Astrocyte (in vitro differentiated cells and primary cell): ENCODE measurements around the gene ROR1. TPM values are rescaled to one million over a fixed set of nuclear protein-coding genes. Genes with fewer than 3 reads are reported as not detected.

Experiments
- DNase-seq: peaks from one replicate; pipeline ENCODE4 v3.0.0-alpha.2; 2010; ENCODE audit warnings: low read depth
- FAIRE-seq: peaks from 2 replicates; lab custom pipeline; 2011; peaks lifted over from hg19 to GRCh38; lab: Jason Lieb, UNC
- H2AFZ ChIP-seq: 2 replicates; pipeline ENCODE4 v1.6.0; 2012; ENCODE audit warnings: low read depth, low read length, inconsistent platforms
- H3K27ac ChIP-seq: 2 replicates; pipeline ENCODE4 v1.5.1; 2011; ENCODE audit warnings: low read depth, low read length, inconsistent platforms
- H3K27me3 ChIP-seq: 2 replicates; pipeline ENCODE4 v1.6.0; 2011; ENCODE audit warnings: low read length, inconsistent platforms; ENCODE audit not compliant: insufficient read depth
- H3K36me3 ChIP-seq: 2 replicates; pipeline ENCODE4 v1.5.1; 2011; ENCODE audit warnings: low read length, inconsistent platforms; ENCODE audit not compliant: insufficient read depth
- H3K4me1 ChIP-seq: 2 replicates; pipeline ENCODE4 v1.5.1; 2011; ENCODE audit warnings: low read length, inconsistent platforms; ENCODE audit not compliant: insufficient read depth
- H3K4me2 ChIP-seq: 2 replicates; pipeline ENCODE4 v1.6.0; 2012; ENCODE audit warnings: low read length, inconsistent platforms
- H3K4me3 ChIP-seq: 2 replicates; pipeline ENCODE4 v1.5.1; 2011; ENCODE audit warnings: low read depth, mild to moderate bottlenecking, low read length, inconsistent platforms; ENCODE audit not compliant: insufficient read depth
- H3K79me2 ChIP-seq: 2 replicates; pipeline ENCODE4 v1.6.0; 2012; ENCODE audit warnings: mild to moderate bottlenecking, low read length, inconsistent platforms; ENCODE audit not compliant: insufficient read depth
- H3K9ac ChIP-seq: 2 replicates; pipeline ENCODE4 v1.6.0; 2012; ENCODE audit warnings: mild to moderate bottlenecking, low read length, inconsistent platforms
- H3K9me3 ChIP-seq: 2 replicates; pipeline ENCODE4 v1.5.1; 2012; ENCODE audit warnings: low read depth, mild to moderate bottlenecking, low read length, inconsistent platforms; ENCODE audit not compliant: insufficient read depth
- H4K20me1 ChIP-seq: 2 replicates; pipeline ENCODE4 v1.6.0; 2012; ENCODE audit warnings: low read length, inconsistent platforms; ENCODE audit not compliant: insufficient read depth
- H3K27ac Mint-ChIP-seq: one replicate; pipeline ENCODE4 v1.8.0; 2021; ENCODE audit warnings: mild to moderate bottlenecking, mixed read lengths; ENCODE audit not compliant: unreplicated experiment
- H3K27me3 Mint-ChIP-seq: one replicate; pipeline ENCODE4 v1.8.0; 2021; ENCODE audit warnings: low read depth, mixed read lengths; ENCODE audit not compliant: unreplicated experiment
- H3K36me3 Mint-ChIP-seq: one replicate; pipeline ENCODE4 v1.8.0; 2021; ENCODE audit warnings: low read depth, mixed read lengths; ENCODE audit not compliant: unreplicated experiment
- H3K4me1 Mint-ChIP-seq: one replicate; pipeline ENCODE4 v1.8.0; 2021; ENCODE audit warnings: low read depth, mixed read lengths; ENCODE audit not compliant: unreplicated experiment
- H3K4me3 Mint-ChIP-seq: one replicate; pipeline ENCODE4 v1.8.0; 2021; ENCODE audit warnings: mild to moderate bottlenecking, moderate library complexity, mixed read lengths; ENCODE audit not compliant: unreplicated experiment
- H3K9me3 Mint-ChIP-seq: one replicate; pipeline ENCODE4 v1.8.0; 2021; ENCODE audit warnings: mild to moderate bottlenecking, mixed read lengths; ENCODE audit not compliant: unreplicated experiment
- EZH2 ChIP-seq: IDR thresholded peaks from 2 replicates; pipeline ENCODE4 v1.6.1; 2012; ENCODE audit warnings: mild to moderate bottlenecking, low read length, inconsistent platforms; ENCODE audit not compliant: insufficient read depth
- total RNA-seq: library from RNA; stranded (reverse); gene quantifications from 2 replicates; pipeline ENCODE4 v1.2.1, GENCODE V29; 2021
- TF ChIP-seq, protein P1 (sequence below): IDR thresholded peaks from 2 replicates; pipeline ENCODE4 v1.5.1; 2011; ENCODE audit warnings: low read depth, mild to moderate bottlenecking, inconsistent platforms, low read length, moderate library complexity; ENCODE audit not compliant: insufficient read depth

Gene ROR1
- total RNA-seq, 1 donor from 2014 or later: 38.3 TPM

DNA sequence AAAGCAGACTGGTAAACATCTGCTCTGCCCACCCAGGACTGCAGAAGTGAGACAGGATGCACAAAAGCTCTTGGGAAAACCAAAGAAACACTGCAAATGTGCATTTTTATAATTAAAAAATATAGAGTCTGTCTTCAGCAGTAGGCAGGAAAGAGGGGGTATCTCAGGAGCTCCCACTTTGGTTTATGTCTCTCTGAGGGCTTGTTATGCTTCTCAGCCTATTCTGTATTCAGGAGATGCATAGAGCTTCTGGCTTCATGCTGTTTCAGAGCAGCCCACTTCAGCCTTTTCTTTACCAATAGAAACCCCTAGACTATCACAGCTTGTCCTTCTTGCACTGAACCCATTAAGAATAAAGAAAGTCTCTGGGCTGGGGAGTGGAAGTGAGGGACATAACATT is 148.0 kb downstream of the ROR1 start:
- peak overlapping the region; percentile 50 for H3K27ac Mint-ChIP-seq
- Histone ChIP-seq H3K9me3 (no peaks in the 10 kb centered on the region), H3K27me3 (peaks cover 9% of the 10 kb centered on the region), H3K4me1 (peaks cover 27% of the 10 kb centered on the region), H2AFZ (no peak overlapping the region), H3K36me3 (no peaks in the 10 kb centered on the region), H3K9ac (no peak overlapping the region), H3K79me2 (peaks cover 3% of the 10 kb centered on the region), H3K4me2 (no peak overlapping the region), H3K27ac (no peak overlapping the region), H4K20me1 (no peaks in the 10 kb centered on the region), H3K4me3 (no peak overlapping the region)
- no peak overlapping the region for H3K4me3 Mint-ChIP-seq
- no peaks in the 10 kb centered on the region for H3K9me3 Mint-ChIP-seq
- TF ChIP-seq EZH2: no peak
- TF ChIP-seq, protein P1, sequence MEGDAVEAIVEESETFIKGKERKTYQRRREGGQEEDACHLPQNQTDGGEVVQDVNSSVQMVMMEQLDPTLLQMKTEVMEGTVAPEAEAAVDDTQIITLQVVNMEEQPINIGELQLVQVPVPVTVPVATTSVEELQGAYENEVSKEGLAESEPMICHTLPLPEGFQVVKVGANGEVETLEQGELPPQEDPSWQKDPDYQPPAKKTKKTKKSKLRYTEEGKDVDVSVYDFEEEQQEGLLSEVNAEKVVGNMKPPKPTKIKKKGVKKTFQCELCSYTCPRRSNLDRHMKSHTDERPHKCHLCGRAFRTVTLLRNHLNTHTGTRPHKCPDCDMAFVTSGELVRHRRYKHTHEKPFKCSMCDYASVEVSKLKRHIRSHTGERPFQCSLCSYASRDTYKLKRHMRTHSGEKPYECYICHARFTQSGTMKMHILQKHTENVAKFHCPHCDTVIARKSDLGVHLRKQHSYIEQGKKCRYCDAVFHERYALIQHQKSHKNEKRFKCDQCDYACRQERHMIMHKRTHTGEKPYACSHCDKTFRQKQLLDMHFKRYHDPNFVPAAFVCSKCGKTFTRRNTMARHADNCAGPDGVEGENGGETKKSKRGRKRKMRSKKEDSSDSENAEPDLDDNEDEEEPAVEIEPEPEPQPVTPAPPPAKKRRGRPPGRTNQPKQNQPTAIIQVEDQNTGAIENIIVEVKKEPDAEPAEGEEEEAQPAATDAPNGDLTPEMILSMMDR: no peak
- DNase-seq (no peak), FAIRE-seq (no peak)
- no peaks in the 10 kb centered on the region for H3K27me3 Mint-ChIP-seq
- peaks cover 59% of the 10 kb centered on the region for H3K4me1 Mint-ChIP-seq
- peaks cover 2% of the 10 kb centered on the region for H3K36me3 Mint-ChIP-seq

- Histone ChIP-seq H3K4me1 (peaks cover 22% of the 10 kb centered on the region), H3K4me2 (no peak overlapping the region), H3K9me3 (no peaks in the 10 kb centered on the region), H3K9ac (no peak overlapping the region), H4K20me1 (no peaks in the 10 kb centered on the region), H3K79me2 (peaks cover 2% of the 10 kb centered on the region), H3K4me3 (no peak overlapping the region), H3K27ac (no peak overlapping the region), H3K36me3 (no peaks in the 10 kb centered on the region), H2AFZ (no peak overlapping the region), H3K27me3 (peaks cover 9% of the 10 kb centered on the region)
- H3K27ac Mint-ChIP-seq: no peak overlapping the region
- H3K9me3 Mint-ChIP-seq: no peaks in the 10 kb centered on the region
- H3K36me3 Mint-ChIP-seq: peaks cover 2% of the 10 kb centered on the region
- FAIRE-seq: no peak
- H3K27me3 Mint-ChIP-seq: no peaks in the 10 kb centered on the region
- no peak for TF ChIP-seq EZH2
- TF ChIP-seq, protein P1: no peak
- H3K4me1 Mint-ChIP-seq: peaks cover 51% of the 10 kb centered on the region
- DNase-seq: no peak
- no peak overlapping the region for H3K4me3 Mint-ChIP-seq
Measured at GRCh38 chr1:63922848-63923247, 149.0 kb downstream of the ROR1 start.

GRCh38 chr1:63923302-63923701 is 149.5 kb downstream of the ROR1 start:
- Mint-ChIP-seq H3K4me3 (no peak overlapping the region), H3K27me3 (no peaks in the 10 kb centered on the region), H3K27ac (no peak overlapping the region), H3K36me3 (peaks cover 2% of the 10 kb centered on the region), H3K9me3 (no peaks in the 10 kb centered on the region), H3K4me1 (peaks cover 46% of the 10 kb centered on the region)
- H3K4me2 ChIP-seq: no peak overlapping the region
- no peak overlapping the region for H3K9ac ChIP-seq
- no peak overlapping the region for H2AFZ ChIP-seq
- DNase-seq (no peak), FAIRE-seq (no peak)
- peaks cover 18% of the 10 kb centered on the region for H3K4me1 ChIP-seq
- no peak overlapping the region for H3K4me3 ChIP-seq
- H3K27me3 ChIP-seq: peaks cover 9% of the 10 kb centered on the region
- H4K20me1 ChIP-seq: no peaks in the 10 kb centered on the region
- TF ChIP-seq, protein P1: no peak
- no peak for TF ChIP-seq EZH2
- no peak overlapping the region for H3K27ac ChIP-seq
- H3K79me2 ChIP-seq: peaks cover 6% of the 10 kb centered on the region
- H3K9me3 ChIP-seq: no peaks in the 10 kb centered on the region
- H3K36me3 ChIP-seq: no peaks in the 10 kb centered on the region
